GM23338 (cell line): Measurements from ENCODE around the gene OTP. TPM values are rescaled to one million over a fixed set of nuclear protein-coding genes. Genes with fewer than 3 reads are reported as not detected.
"Not testable (repeated sequence)": the region's sequence is repeated elsewhere in the genome, so short reads cannot be mapped to it uniquely, and the experiment has no call there.

Experiments
- ATAC-seq: fragments of 200-7000 bp; cut with Tn5 transposase; 3 replicates; pipeline ENCODE4 v1.9.1; 2020
- DNase-seq: peaks from one replicate; pipeline ENCODE4 v3.0.0-alpha.2; 2015; ENCODE audit warnings: low spot score
- H2AFZ ChIP-seq: fragments of 200-600 bp; sonication (generic); 2 replicates; pipeline ENCODE4 v1.8.0; 2016; ENCODE audit warnings: antibody characterized with exemption, mild to moderate bottlenecking, moderate library complexity
- H3F3A ChIP-seq: fragments of 200-600 bp; sonication (generic); replicated peaks from 2 replicates; pipeline ENCODE4 v1.8.0; 2017; ENCODE audit warnings: antibody characterized with exemption, mixed run types, low read depth
- H3K27ac ChIP-seq: fragments of 200-600 bp; sonication (generic); 2 replicates; pipeline ENCODE4 v1.6.1; 2016; ENCODE audit warnings: low read depth
- H3K27me3 ChIP-seq: fragments of 200-600 bp; sonication (generic); 2 replicates; pipeline ENCODE4 v1.8.0; 2016; ENCODE audit warnings: mild to moderate bottlenecking, mixed run types, moderate library complexity; ENCODE audit not compliant: insufficient read depth
- H3K36me3 ChIP-seq: fragments of 200-600 bp; sonication (generic); 2 replicates; pipeline ENCODE4 v1.8.0; 2016; ENCODE audit warnings: mild to moderate bottlenecking; ENCODE audit not compliant: insufficient read depth
- H3K4me1 ChIP-seq: fragments of 200-600 bp; sonication (generic); 2 replicates; pipeline ENCODE4 v1.8.0; 2016; ENCODE audit warnings: mild to moderate bottlenecking, moderate library complexity; ENCODE audit not compliant: insufficient read depth
- H3K4me2 ChIP-seq: fragments of 200-600 bp; sonication (generic); 2 replicates; pipeline ENCODE4 v1.7.1; 2017; ENCODE audit warnings: mixed run types
- H3K4me3 ChIP-seq: fragments of 200-600 bp; sonication (generic); 2 replicates; pipeline ENCODE4 v1.6.1; 2016; ENCODE audit warnings: mixed run types
- H3K79me2 ChIP-seq: fragments of 200-600 bp; sonication (generic); replicated peaks from 2 replicates; pipeline ENCODE4 v1.8.0; 2017; ENCODE audit warnings: mild to moderate bottlenecking; ENCODE audit not compliant: insufficient read depth
- H3K9me2 ChIP-seq: fragments of 200-600 bp; sonication (generic); 2 replicates; pipeline ENCODE4 v1.8.0; 2017; ENCODE audit not compliant: insufficient read depth
- H4K20me1 ChIP-seq: fragments of 200-600 bp; sonication (generic); replicated peaks from 2 replicates; pipeline ENCODE4 v1.8.0; 2017; ENCODE audit warnings: mild to moderate bottlenecking; ENCODE audit not compliant: insufficient read depth
- H3K27ac Mint-ChIP-seq: 2 replicates; pipeline ENCODE4 v1.8.0; 2020; ENCODE audit warnings: inconsistent platforms, mild to moderate bottlenecking, moderate library complexity, mixed read lengths
- H3K27me3 Mint-ChIP-seq: 3 replicates; pipeline ENCODE4 v1.8.0; 2022; ENCODE audit warnings: low read depth, mild to moderate bottlenecking, moderate library complexity, mixed read lengths, inconsistent platforms; ENCODE audit not compliant: insufficient read depth, poor library complexity
- H3K36me3 Mint-ChIP-seq: 3 replicates; pipeline ENCODE4 v1.8.0; 2021; ENCODE audit warnings: low read depth, mild to moderate bottlenecking, inconsistent platforms, moderate library complexity, mixed read lengths
- H3K4me1 Mint-ChIP-seq: 3 replicates; pipeline ENCODE4 v1.8.0; 2020; ENCODE audit warnings: mild to moderate bottlenecking, inconsistent platforms, mixed read lengths
- H3K4me3 Mint-ChIP-seq: 3 replicates; pipeline ENCODE4 v1.8.0; 2021; ENCODE audit warnings: moderate library complexity, mild to moderate bottlenecking, inconsistent platforms, mixed read lengths
- H3K9me3 Mint-ChIP-seq: 3 replicates; pipeline ENCODE4 v1.8.0; 2020; ENCODE audit warnings: moderate library complexity, mild to moderate bottlenecking, inconsistent platforms, mixed read lengths
- polyA plus RNA-seq: library from polyadenylated mRNA; unstranded; fragments of >200 nt; fragmentation: Nextera tagmentation; extraction: Ambion mirVana; gene quantifications from 2 replicates; pipeline ENCODE4 v1.2.1, GENCODE V29; 2016
- total RNA-seq: library from RNA; depleted of rRNA; stranded (reverse); fragments of >200 nt; shearing (Covaris generic); gene quantifications from 2 replicates; pipeline ENCODE4 v1.2.3, GENCODE V29; 2014; rRNA removed

Gene OTP
- total and polyA plus RNA-seq, 2 experiments from 2014 or later: not detected

- not testable (repeated sequence) for H3K36me3 ChIP-seq
Observed at GRCh38 chr5:77582143-77582542, 56.4 kb downstream of the OTP start.

More at GRCh38 chr5:77582143-77582542, 56.4 kb downstream of the OTP start:
- not testable (repeated sequence) for H3K4me1 Mint-ChIP-seq, H3K9me2 ChIP-seq, H3K27me3 ChIP-seq, H3K79me2 ChIP-seq, H3K27ac ChIP-seq, H4K20me1 ChIP-seq, H2AFZ ChIP-seq, H3K4me1 ChIP-seq, H3K4me3 ChIP-seq, H3K27ac Mint-ChIP-seq, H3F3A ChIP-seq, H3K4me3 Mint-ChIP-seq, H3K27me3 Mint-ChIP-seq, H3K9me3 Mint-ChIP-seq, ATAC-seq, DNase-seq, H3K36me3 Mint-ChIP-seq, H3K4me2 ChIP-seq

Other genes with a start within 250 kb of the OTP start
- 40.4 and 58.1 TPM in 2 replicates for gene WDR41, start 146.4 kb downstream of the OTP start, total RNA-seq
- 18.0 and 19.1 TPM in 2 replicates for gene WDR41, start 146.4 kb downstream of the OTP start, polyA plus RNA-seq
- 117 and 135 TPM in 2 replicates for gene TBCA, start 137.6 kb upstream of the OTP start, total RNA-seq
- gene TBCA, start 137.6 kb upstream of the OTP start, polyA plus RNA-seq: 814 and 823 TPM in 2 replicates